ENCODE data around the gene TTC6. TPM values are rescaled to one million over a fixed set of nuclear protein-coding genes. Genes with fewer than 3 reads are reported as not detected.
"Not testable (repeated sequence)": the region's sequence is repeated elsewhere in the genome, so short reads cannot be mapped to it uniquely, and the experiment has no call there.

TTC6 gene
- total and polyA plus RNA-seq, 2 experiments from 2014 or later, result not detected

- no peak overlapping the region for H3K4me2 ChIP-seq (ENCODE audit: unreplicated experiment)
- TF ChIP-seq EZH2 (IDR thresholded peaks at IDR 0.05; ENCODE audit: insufficient read depth, poor library complexity, severe bottlenecking), result no peak
- no peak for TF ChIP-seq EZH2phosphoT487 (IDR thresholded peaks at IDR 0.05; ENCODE audit: insufficient read depth, low read depth)
- no peak overlapping the region for H3K27ac ChIP-seq
- H3K9me3 ChIP-seq (ENCODE audit: low read depth), result no peaks in the 10 kb centered on the region
- no peaks in the 10 kb centered on the region for H4K20me1 ChIP-seq (ENCODE audit: insufficient read depth)
- 80 to 89% methylated on average over 1 of the region's 1 CpG for WGBS, 2 experiments (ENCODE audit: low coverage in 1 of 2, low lambda C conversion rate in 2 of 2, missing lambda C conversion rate in 2 of 2)
- H3K27me3 ChIP-seq (replicated peaks; ENCODE audit: insufficient read depth), result no peaks in the 10 kb centered on the region
- no peaks in the 10 kb centered on the region for H3F3A ChIP-seq (ENCODE audit: insufficient read depth)
- no peak overlapping the region for H3K4me3 ChIP-seq
- no peak overlapping the region for H3K9ac ChIP-seq
- in situ Hi-C loops (cut with MboI), result no loop called here
- DNase-seq, result no peak
- no peak overlapping the region for H2AFZ ChIP-seq
- H3K9me2 ChIP-seq (ENCODE audit: insufficient read depth), result no peaks in the 10 kb centered on the region
- H3K36me3 ChIP-seq (ENCODE audit: low read depth), result no peaks in the 10 kb centered on the region
- H3K4me1 ChIP-seq (ENCODE audit: insufficient read depth), result no peaks in the 10 kb centered on the region
- no peaks in the 10 kb centered on the region for H3K79me2 ChIP-seq (ENCODE audit: insufficient read depth)
Observed at GRCh38 chr14:37553935-37554550, 41.4 kb upstream of the TTC6 start.

- H3K4me2 ChIP-seq (ENCODE audit: unreplicated experiment); H3K27ac ChIP-seq; DNase-seq; H2AFZ ChIP-seq; H3K9ac ChIP-seq; H3K4me1 ChIP-seq (ENCODE audit: insufficient read depth); H3K36me3 ChIP-seq (ENCODE audit: low read depth); in situ Hi-C loops (cut with MboI); H3K27me3 ChIP-seq (replicated peaks; ENCODE audit: insufficient read depth); H4K20me1 ChIP-seq (ENCODE audit: insufficient read depth); H3K9me3 ChIP-seq (ENCODE audit: low read depth); H3K9me2 ChIP-seq (ENCODE audit: insufficient read depth); H3F3A ChIP-seq (ENCODE audit: insufficient read depth); H3K4me3 ChIP-seq; H3K79me2 ChIP-seq (ENCODE audit: insufficient read depth): not testable (repeated sequence)
- WGBS, 2 experiments (ENCODE audit: low coverage in 1 of 2, low lambda C conversion rate in 2 of 2, missing lambda C conversion rate in 2 of 2), result 82% methylated on average over 24 of the region's 33 CpGs; no CpG with 5 or more reads in 1 of the 2 experiments
Observed at GRCh38 chr14:37555596-37555995, 39.8 kb upstream of the TTC6 start.

GRCh38 chr14:37558740-37559139, 36.7 kb upstream of the TTC6 start:
- no peaks in the 10 kb centered on the region for H3K27me3 ChIP-seq (replicated peaks; ENCODE audit: insufficient read depth)
- 90 to 95% methylated on average over 4 of the region's 4 CpGs for WGBS, 2 experiments (ENCODE audit: low coverage in 1 of 2, low lambda C conversion rate in 2 of 2, missing lambda C conversion rate in 2 of 2)
- in situ Hi-C loops (cut with MboI), result no loop called here

GRCh38 chr14:37559386-37559785, 36.0 kb upstream of the TTC6 start:
- Histone ChIP-seq H3K4me2 (ENCODE audit: unreplicated experiment) (no peak overlapping the region), H3K27ac (no peak overlapping the region), H4K20me1 (ENCODE audit: insufficient read depth) (no peaks in the 10 kb centered on the region), H3K4me3 (no peak overlapping the region), H3K27me3 (replicated peaks; ENCODE audit: insufficient read depth) (no peaks in the 10 kb centered on the region), H3K4me1 (ENCODE audit: insufficient read depth) (no peaks in the 10 kb centered on the region), H2AFZ (no peak overlapping the region), H3K36me3 (ENCODE audit: low read depth) (no peaks in the 10 kb centered on the region), H3F3A (ENCODE audit: insufficient read depth) (no peaks in the 10 kb centered on the region), H3K9me3 (ENCODE audit: low read depth) (no peaks in the 10 kb centered on the region), H3K9me2 (ENCODE audit: insufficient read depth) (no peaks in the 10 kb centered on the region), H3K9ac (no peak overlapping the region), H3K79me2 (ENCODE audit: insufficient read depth) (no peaks in the 10 kb centered on the region)
- 71 to 83% methylated on average over 6 of the region's 6 CpGs for WGBS, 2 experiments (ENCODE audit: low coverage in 1 of 2, low lambda C conversion rate in 2 of 2, missing lambda C conversion rate in 2 of 2)
- TF ChIP-seq EZH2 (IDR thresholded peaks at IDR 0.05; ENCODE audit: insufficient read depth, poor library complexity, severe bottlenecking), result no peak
- no peak for TF ChIP-seq EZH2phosphoT487 (IDR thresholded peaks at IDR 0.05; ENCODE audit: insufficient read depth, low read depth)
- DNase-seq, result peak; percentile 3
- in situ Hi-C loops (cut with MboI), result no loop called here

More at GRCh38 chr14:37558740-37559139, 36.7 kb upstream of the TTC6 start:
- Histone ChIP-seq H3K4me2 (ENCODE audit: unreplicated experiment) (no peak overlapping the region), H2AFZ (no peak overlapping the region), H3K9me3 (ENCODE audit: low read depth) (no peaks in the 10 kb centered on the region), H3K9ac (no peak overlapping the region), H3F3A (ENCODE audit: insufficient read depth) (no peaks in the 10 kb centered on the region), H3K27ac (no peak overlapping the region), H3K9me2 (ENCODE audit: insufficient read depth) (no peaks in the 10 kb centered on the region), H3K4me3 (no peak overlapping the region), H3K79me2 (ENCODE audit: insufficient read depth) (no peaks in the 10 kb centered on the region), H4K20me1 (ENCODE audit: insufficient read depth) (no peaks in the 10 kb centered on the region), H3K36me3 (ENCODE audit: low read depth) (no peaks in the 10 kb centered on the region), H3K4me1 (ENCODE audit: insufficient read depth) (no peaks in the 10 kb centered on the region)
- TF ChIP-seq EZH2phosphoT487 (IDR thresholded peaks at IDR 0.05; ENCODE audit: insufficient read depth, low read depth) (no peak), EZH2 (IDR thresholded peaks at IDR 0.05; ENCODE audit: insufficient read depth, poor library complexity, severe bottlenecking) (no peak)
- no peak for DNase-seq

- 85 to 92% methylated on average over 2 of the region's 2 CpGs for WGBS, 2 experiments (ENCODE audit: low coverage in 1 of 2, low lambda C conversion rate in 2 of 2, missing lambda C conversion rate in 2 of 2)
- Histone ChIP-seq H3F3A (ENCODE audit: insufficient read depth) (no peaks in the 10 kb centered on the region), H3K4me1 (ENCODE audit: insufficient read depth) (no peaks in the 10 kb centered on the region), H3K27ac (no peak overlapping the region), H3K9me2 (ENCODE audit: insufficient read depth) (no peaks in the 10 kb centered on the region), H3K36me3 (ENCODE audit: low read depth) (no peaks in the 10 kb centered on the region), H4K20me1 (ENCODE audit: insufficient read depth) (no peaks in the 10 kb centered on the region), H3K27me3 (replicated peaks; ENCODE audit: insufficient read depth) (no peaks in the 10 kb centered on the region), H3K9me3 (ENCODE audit: low read depth) (no peaks in the 10 kb centered on the region), H3K9ac (no peak overlapping the region), H3K4me2 (ENCODE audit: unreplicated experiment) (no peak overlapping the region), H2AFZ (no peak overlapping the region), H3K4me3 (no peak overlapping the region), H3K79me2 (ENCODE audit: insufficient read depth) (no peaks in the 10 kb centered on the region)
- in situ Hi-C loops (cut with MboI), result no loop called here
- TF ChIP-seq EZH2phosphoT487 (IDR thresholded peaks at IDR 0.05; ENCODE audit: insufficient read depth, low read depth) (no peak), EZH2 (IDR thresholded peaks at IDR 0.05; ENCODE audit: insufficient read depth, poor library complexity, severe bottlenecking) (no peak)
- no peak for DNase-seq
Observed at GRCh38 chr14:37563189-37563588, 32.2 kb upstream of the TTC6 start.
